HepG2 (cell line): Measurements from ENCODE around the gene DUS1L. TPM values are rescaled to one million over a fixed set of nuclear protein-coding genes. Genes with fewer than 3 reads are reported as not detected.

Experiments used
- ATM ChIP-seq: fragments of 450-650 bp; IDR thresholded peaks from 2 replicates; pipeline ENCODE4 v1.7.1; 2017; ENCODE audit warnings: mild to moderate bottlenecking, borderline replicate concordance
- BORCS8-MEF2B ChIP-seq: sonication (generic); formaldehyde crosslinking; IDR thresholded peaks from 2 replicates; pipeline ENCODE4 v1.8.0; 2022; ENCODE audit warnings: mild to moderate bottlenecking, missing genetic modification reagents
- BRD4 ChIP-seq: sonication (generic); formaldehyde crosslinking; IDR thresholded peaks from 2 replicates; pipeline ENCODE4 v1.4.0; 2020; ENCODE audit warnings: missing genetic modification reagents
- EED ChIP-seq: sonication (generic); formaldehyde crosslinking; IDR thresholded peaks from 2 replicates; pipeline ENCODE4 v1.5.0; 2020; ENCODE audit warnings: mild to moderate bottlenecking, missing genetic modification reagents
- EP300 ChIP-seq, 3 experiments: sonication (generic) in 1 of 3; formaldehyde crosslinking in 1 of 3; IDR thresholded peaks; 2 replicates each; pipeline versions ENCODE4 v1.5.1 to v1.6.1; 2011 to 2020; ENCODE audit warnings: low read depth in 2 of 3, low read length in 2 of 3, borderline replicate concordance in 1 of 3, improper control_type of control experiment in 1 of 3, mild to moderate bottlenecking in 1 of 3, missing genetic modification reagents in 1 of 3, moderate library complexity in 1 of 3
- ERF ChIP-seq: IDR thresholded peaks from 2 replicates; pipeline ENCODE4 v1.6.1; 2018; ENCODE audit warnings: missing biosample characterization, missing genetic modification reagents
- FOSL2 ChIP-seq: sonication (generic); formaldehyde crosslinking; IDR thresholded peaks from 2 replicates; pipeline ENCODE4 v1.4.0; 2020; ENCODE audit warnings: missing genetic modification reagents
- IKZF4 ChIP-seq: sonication (generic); formaldehyde crosslinking; IDR thresholded peaks from 2 replicates; pipeline ENCODE4 v1.5.1; 2020; ENCODE audit warnings: borderline replicate concordance, mild to moderate bottlenecking, low read depth, missing genetic modification reagents; ENCODE audit errors: not compliant biosample characterization
- KAT2B ChIP-seq: fragments of 150-350 bp; IDR thresholded peaks from 2 replicates; pipeline ENCODE4 v1.6.1; 2014; ENCODE audit warnings: low read depth, low read length, borderline replicate concordance
- MAF1 ChIP-seq: sonication (generic); formaldehyde crosslinking; IDR thresholded peaks from 2 replicates; pipeline ENCODE4 v1.5.0; 2020; ENCODE audit warnings: missing genetic modification reagents, borderline replicate concordance
- MIER2 ChIP-seq: IDR thresholded peaks from 2 replicates; pipeline ENCODE4 v1.6.1; 2016; ENCODE audit warnings: missing biosample characterization, missing genetic modification reagents
- NCOA2 ChIP-seq: sonication (generic); formaldehyde crosslinking; IDR thresholded peaks from 2 replicates; pipeline ENCODE4 v1.8.0; 2022; ENCODE audit warnings: inconsistent platforms
- PTBP1 ChIP-seq: fragments of 200-400 bp; formaldehyde crosslinking; IDR thresholded peaks from 2 replicates; pipeline ENCODE4 v1.6.1; 2018; ENCODE audit warnings: low read length, low read depth; ENCODE audit not compliant: poor library complexity, severe bottlenecking
- SAP130 ChIP-seq: IDR thresholded peaks from 2 replicates; pipeline ENCODE4 v1.6.1; 2016; ENCODE audit warnings: low read depth
- SP2 ChIP-seq: sonication (generic); formaldehyde crosslinking; IDR thresholded peaks from 2 replicates; pipeline ENCODE4 v1.5.1; 2020; ENCODE audit warnings: mild to moderate bottlenecking, missing genetic modification reagents
- U2AF1 ChIP-seq: fragments of 200-400 bp; formaldehyde crosslinking; optimal IDR thresholded peaks from 2 replicates; pipeline ENCODE3; 2017; ENCODE audit warnings: mild to moderate bottlenecking, low read depth, low read length
- ZFP36L1 ChIP-seq: sonication (generic); formaldehyde crosslinking; IDR thresholded peaks from 2 replicates; pipeline ENCODE4 v1.8.0; 2022; ENCODE audit warnings: mild to moderate bottlenecking, missing genetic modification reagents, moderate library complexity
- ZFP37 ChIP-seq: sonication (generic); formaldehyde crosslinking; IDR thresholded peaks from 2 replicates; pipeline ENCODE4 v1.4.0; 2020; ENCODE audit warnings: missing genetic modification reagents, borderline replicate concordance
- ZMAT5 ChIP-seq: sonication (generic); formaldehyde crosslinking; IDR thresholded peaks from 2 replicates; pipeline ENCODE4 v1.5.0; 2020; ENCODE audit warnings: mild to moderate bottlenecking, low read depth, missing genetic modification reagents, borderline replicate concordance
- ZNF136 ChIP-seq: sonication (generic); formaldehyde crosslinking; IDR thresholded peaks from 2 replicates; pipeline ENCODE4 v1.8.1; 2022; ENCODE audit warnings: low read depth, mild to moderate bottlenecking, moderate library complexity, missing genetic modification reagents
- ZNF18 ChIP-seq: sonication (generic); formaldehyde crosslinking; IDR thresholded peaks from 2 replicates; pipeline ENCODE4 v1.8.0; 2022; ENCODE audit warnings: mild to moderate bottlenecking, missing genetic modification reagents; ENCODE audit not compliant: insufficient replicate concordance
- ZNF20 ChIP-seq: sonication (generic); formaldehyde crosslinking; IDR thresholded peaks from 2 replicates; pipeline ENCODE4 v1.4.0; 2020; ENCODE audit warnings: mild to moderate bottlenecking, moderate library complexity, missing genetic modification reagents
- ZNF326 ChIP-seq: sonication (generic); formaldehyde crosslinking; IDR thresholded peaks from 2 replicates; pipeline ENCODE4 v1.4.0; 2020; ENCODE audit warnings: missing genetic modification reagents, borderline replicate concordance
- ZNF362 ChIP-seq: sonication (generic); formaldehyde crosslinking; IDR thresholded peaks from 2 replicates; pipeline ENCODE4 v1.4.0; 2020; ENCODE audit warnings: missing genetic modification reagents, mild to moderate bottlenecking, borderline replicate concordance
- ZNF616 ChIP-seq: sonication (generic); formaldehyde crosslinking; IDR thresholded peaks from 2 replicates; pipeline ENCODE4 v1.5.0; 2020; ENCODE audit warnings: low read depth, mild to moderate bottlenecking, missing genetic modification reagents
- ZNF672 ChIP-seq: sonication (generic); formaldehyde crosslinking; IDR thresholded peaks from 2 replicates; pipeline ENCODE4 v1.8.1; 2022; ENCODE audit warnings: missing genetic modification reagents
- ZNF761 ChIP-seq: sonication (generic); formaldehyde crosslinking; conservative IDR thresholded peaks from 2 replicates; pipeline ENCODE4 v1.4.0; 2020; ENCODE audit warnings: mild to moderate bottlenecking, missing genetic modification reagents
- polyA plus RNA-seq, 8 experiments: library from polyadenylated mRNA; depleted of rRNA in 3 of 8; stranded (reverse) in 7 of 8; unstranded in 1 of 8; fragments of >200 nt; fragmentation: Illumina TruSeq in 4 of 8; extraction: Trizol in 4 of 8; gene quantifications; 2 replicates each; pipeline versions ENCODE4 v1.2.1 to v1.2.3, GENCODE V29; 2011 to 2016; ENCODE audit warnings: low read depth in 4 of 8, missing spikeins in 1 of 8, mixed read lengths in 1 of 8; ENCODE audit not compliant: insufficient read depth in 1 of 8
- total RNA-seq, 5 experiments: library from RNA; depleted of rRNA; stranded (reverse); fragments of >200 nt; fragmentation: Illumina TruSeq; extraction: Trizol; gene quantifications; 2 replicates each; pipeline ENCODE4 v1.2.3, GENCODE V29; 2016; ENCODE audit warnings: low read depth in 1 of 5

The DUS1L gene
- total and polyA plus RNA-seq, 2 of the 13 experiments (the other 11 are each of a cell fraction or from before 2014, with no cell fraction given), result 81.0 to 109 TPM

- peak; percentile 85; the same call in 1 of the 2 replicates for TF ChIP-seq BORCS8-MEF2B
- peak; percentile 98 for TF ChIP-seq SAP130 (CRISPR knock-in tag)
- peak; percentile 56 for TF ChIP-seq FOSL2 (CRISPR knock-in tag)
- peak; percentile 12; the same call in 1 of the 2 replicates for TF ChIP-seq EED (CRISPR knock-in tag)
- peak; percentile 82 for TF ChIP-seq IKZF4
- TF ChIP-seq ZFP37 (CRISPR knock-in tag), result peak; percentile 74; the same call in 1 of the 2 replicates
- peak; percentile 71 for TF ChIP-seq ZFP36L1 (CRISPR knock-in tag)
- TF ChIP-seq SP2 (CRISPR knock-in tag), result peak; percentile 52
- TF ChIP-seq ZNF362 (CRISPR knock-in tag), result 0 out of 2 replicates have a peak, but pooled peaks have one; percentile 1
- no peak for TF ChIP-seq KAT2B
- peak; percentile 71 for TF ChIP-seq MIER2 (CRISPR knock-in tag)
- TF ChIP-seq ATM, result no peak
- peak; percentile 83; the same call in 1 of the 2 replicates for TF ChIP-seq ZNF672 (CRISPR knock-in tag)
- TF ChIP-seq PTBP1, result peak; percentile 19
- peak; percentile 91; the same call in 1 of the 2 replicates for TF ChIP-seq ERF (CRISPR knock-in tag)
- no peak for TF ChIP-seq ZNF18 (CRISPR knock-in tag)
- peak; percentile 67 for TF ChIP-seq U2AF1
- TF ChIP-seq MAF1 (CRISPR knock-in tag), result 0 out of 2 replicates have a peak, but pooled peaks have one; percentile 88
- TF ChIP-seq ZNF761 (CRISPR knock-in tag), result peak; percentile 68
- TF ChIP-seq ZNF326, result peak; percentile 6; the same call in 1 of the 2 replicates
- peak; percentile 94 for TF ChIP-seq BRD4
- peak in 1 of 2 experiments; percentile 50; a peak in 1 of 4 replicates for TF ChIP-seq EP300 (IDR thresholded peaks at IDR 0.05; ENCODE audit: low read depth in 2 of 2, low read length in 2 of 2)
- TF ChIP-seq EP300 (CRISPR knock-in tag; IDR thresholded peaks at IDR 0.05; ENCODE audit: borderline replicate concordance), result peak; percentile 29; the same call in 1 of the 2 replicates
- TF ChIP-seq ZNF20 (CRISPR knock-in tag), result no peak
- TF ChIP-seq NCOA2 (CRISPR knock-in tag), result peak; percentile 65
- peak; percentile 92; the same call in 1 of the 2 replicates for TF ChIP-seq ZNF616 (CRISPR knock-in tag)
- no peak for TF ChIP-seq ZMAT5 (CRISPR knock-in tag)
- peak; percentile 82; the same call in 1 of the 2 replicates for TF ChIP-seq ZNF136
Observed at GRCh38 chr17:82105882-82106687, 40.5 kb upstream of the DUS1L start (continued).
